HEK293 (cell line): ENCODE measurements around the gene SMIM31.

ENCODE experiments used
- CTCF ChIA-PET: fragments of 350-600 bp; formaldehyde crosslinking; extraction: SDS; loops from one replicate; lab custom pipeline; 2021; ENCODE audit warnings: antibody characterized with exemption; lab: Yijun Ruan, JAX
- POLR2A ChIA-PET: fragments of 300-600 bp; formaldehyde crosslinking; extraction: SDS; loops from one replicate; lab custom pipeline; 2020; ENCODE audit warnings: antibody characterized with exemption, inconsistent platforms; lab: Yijun Ruan, JAX
- H3K27ac ChIP-seq: fragments of 200-500 bp; sonication (Bioruptor generic); 2 replicates; pipeline ENCODE4 v1.5.1; 2014; ENCODE audit warnings: low read depth, low read length, control low read depth, inconsistent platforms; ENCODE audit errors: extremely low read depth
- H3K36me3 ChIP-seq, 2 experiments: fragments of 200-500 bp in 1 of 2; sonication (Bioruptor generic) in 1 of 2; 1 replicate in 1 of 2; 2 replicates in 1 of 2; pipeline ENCODE4 v1.5.1; 2014 to 2017; ENCODE audit warnings: inconsistent platforms in 2 of 2, low read length in 2 of 2; ENCODE audit not compliant: control insufficient read depth in 2 of 2, insufficient read depth in 1 of 2
- H3K4me1 ChIP-seq: fragments of 200-500 bp; sonication (Bioruptor generic); 2 replicates; pipeline ENCODE4 v1.5.1; 2014; ENCODE audit warnings: mild to moderate bottlenecking, low read length, inconsistent platforms; ENCODE audit not compliant: control insufficient read depth, insufficient read depth
- H3K4me3 ChIP-seq: 2 replicates; pipeline ENCODE4 v1.5.1; 2011; ENCODE audit warnings: low read depth, mild to moderate bottlenecking, control low read depth, low read length, moderate library complexity
- H3K9me3 ChIP-seq: fragments of 200-500 bp; sonication (Bioruptor generic); 2 replicates; pipeline ENCODE4 v1.5.1; 2014; ENCODE audit warnings: low read depth, low read length, inconsistent platforms; ENCODE audit not compliant: control insufficient read depth, insufficient read depth
- KLF1 ChIP-seq: fragments of 450-650 bp; formaldehyde crosslinking; IDR thresholded peaks from 2 replicates; pipeline ENCODE4 v1.5.1; 2016; ENCODE audit warnings: missing biosample characterization, missing genetic modification characterization
- OVOL3 ChIP-seq: fragments of 450-650 bp; formaldehyde crosslinking; IDR thresholded peaks from 2 replicates; pipeline ENCODE4 v1.5.1; 2016; ENCODE audit warnings: missing biosample characterization, missing genetic modification characterization
- REPIN1 ChIP-seq: fragments of 450-650 bp; formaldehyde crosslinking; IDR thresholded peaks from 2 replicates; pipeline ENCODE4 v1.5.1; 2017; ENCODE audit warnings: missing biosample characterization, missing genetic modification characterization, low read depth
- WT1 ChIP-seq: fragments of 450-650 bp; formaldehyde crosslinking; IDR thresholded peaks from 2 replicates; pipeline ENCODE4 v1.5.1; 2016; ENCODE audit warnings: missing biosample characterization, missing genetic modification characterization
- ZBTB20 ChIP-seq: fragments of 450-650 bp; formaldehyde crosslinking; IDR thresholded peaks from 2 replicates; pipeline ENCODE4 v1.5.1; 2016; ENCODE audit warnings: missing biosample characterization, missing genetic modification characterization
- ZBTB48 ChIP-seq: fragments of 450-650 bp; formaldehyde crosslinking; IDR thresholded peaks from 2 replicates; pipeline ENCODE4 v1.5.1; 2016; ENCODE audit warnings: missing biosample characterization, missing genetic modification characterization
- ZBTB7A ChIP-seq: fragments of 450-650 bp; formaldehyde crosslinking; IDR thresholded peaks from 2 replicates; pipeline ENCODE4 v1.5.1; 2016; ENCODE audit warnings: low read depth, missing biosample characterization, missing genetic modification characterization
- ZFP3 ChIP-seq: fragments of 450-650 bp; formaldehyde crosslinking; IDR thresholded peaks from 2 replicates; pipeline ENCODE4 v1.5.1; 2016; ENCODE audit warnings: low read depth, missing biosample characterization, missing genetic modification characterization
- ZFP41 ChIP-seq: fragments of 450-650 bp; formaldehyde crosslinking; IDR thresholded peaks from 2 replicates; pipeline ENCODE4 v1.5.1; 2016; ENCODE audit warnings: missing biosample characterization, missing genetic modification characterization, borderline replicate concordance
- ZNF174 ChIP-seq: fragments of 450-650 bp; formaldehyde crosslinking; IDR thresholded peaks from 2 replicates; pipeline ENCODE4 v1.5.0; 2017; ENCODE audit warnings: missing biosample characterization, mild to moderate bottlenecking, missing genetic modification characterization
- ZNF18 ChIP-seq: fragments of 450-650 bp; formaldehyde crosslinking; IDR thresholded peaks from 2 replicates; pipeline ENCODE4 v1.5.1; 2016; ENCODE audit warnings: missing biosample characterization, missing genetic modification characterization
- ZNF19 ChIP-seq: fragments of 450-650 bp; formaldehyde crosslinking; IDR thresholded peaks from 2 replicates; pipeline ENCODE4; 2016; ENCODE audit warnings: missing biosample characterization, missing genetic modification characterization, low read depth
- ZNF223 ChIP-seq: fragments of 450-650 bp; formaldehyde crosslinking; IDR thresholded peaks from 2 replicates; pipeline ENCODE4 v1.5.1; 2016; ENCODE audit warnings: missing biosample characterization, missing genetic modification characterization
- ZNF266 ChIP-seq: fragments of 450-650 bp; formaldehyde crosslinking; IDR thresholded peaks from 2 replicates; pipeline ENCODE4 v1.5.1; 2016; ENCODE audit warnings: missing biosample characterization, missing genetic modification characterization, low read depth
- ZNF311 ChIP-seq: fragments of 450-650 bp; formaldehyde crosslinking; IDR thresholded peaks from 2 replicates; pipeline ENCODE4 v1.5.1; 2017; ENCODE audit warnings: missing biosample characterization, missing genetic modification characterization, borderline replicate concordance
- ZNF350 ChIP-seq: fragments of 450-650 bp; formaldehyde crosslinking; IDR thresholded peaks from 2 replicates; pipeline ENCODE4 v1.5.0; 2017; ENCODE audit warnings: missing biosample characterization, mild to moderate bottlenecking, missing genetic modification characterization
- ZNF416 ChIP-seq: fragments of 450-650 bp; formaldehyde crosslinking; IDR thresholded peaks from 2 replicates; pipeline ENCODE4 v1.5.1; 2016; ENCODE audit warnings: missing biosample characterization, missing genetic modification characterization
- ZNF423 ChIP-seq: fragments of 450-650 bp; formaldehyde crosslinking; IDR thresholded peaks from 2 replicates; pipeline ENCODE4 v1.5.1; 2016; ENCODE audit warnings: missing biosample characterization, missing genetic modification characterization
- ZNF48 ChIP-seq: fragments of 450-650 bp; formaldehyde crosslinking; IDR thresholded peaks from 2 replicates; pipeline ENCODE4 v1.5.1; 2016; ENCODE audit warnings: missing biosample characterization, missing genetic modification characterization
- ZNF544 ChIP-seq: fragments of 450-650 bp; formaldehyde crosslinking; IDR thresholded peaks from 2 replicates; pipeline ENCODE4 v1.5.0; 2017; ENCODE audit warnings: missing biosample characterization, missing genetic modification characterization
- ZNF555 ChIP-seq: fragments of 450-650 bp; formaldehyde crosslinking; conservative IDR thresholded peaks from 2 replicates; pipeline ENCODE4 v1.5.1; 2017; ENCODE audit warnings: missing biosample characterization, mild to moderate bottlenecking, missing genetic modification characterization, inconsistent platforms
- ZNF701 ChIP-seq: fragments of 450-650 bp; formaldehyde crosslinking; IDR thresholded peaks from 2 replicates; pipeline ENCODE4 v1.5.1; 2016; ENCODE audit warnings: missing biosample characterization, missing genetic modification characterization
- ZNF776 ChIP-seq: fragments of 450-650 bp; formaldehyde crosslinking; IDR thresholded peaks from 2 replicates; pipeline ENCODE4 v1.5.0; 2017; ENCODE audit warnings: missing biosample characterization, missing genetic modification characterization, borderline replicate concordance
- ZSCAN16 ChIP-seq: fragments of 450-650 bp; formaldehyde crosslinking; IDR thresholded peaks from 2 replicates; pipeline ENCODE4 v1.5.1; 2016; ENCODE audit warnings: missing biosample characterization, missing genetic modification characterization
- TF ChIP-seq, protein P1 (sequence below): fragments of 450-650 bp; formaldehyde crosslinking; IDR thresholded peaks from 2 replicates; pipeline ENCODE4 v1.5.1; 2016; ENCODE audit warnings: missing biosample characterization, missing genetic modification characterization
- TF ChIP-seq, protein P2 (sequence below): fragments of 450-650 bp; formaldehyde crosslinking; IDR thresholded peaks from 2 replicates; pipeline ENCODE4 v1.5.1; 2017; ENCODE audit warnings: missing biosample characterization, missing genetic modification characterization
- TF ChIP-seq, protein P3 (sequence below): fragments of 450-650 bp; formaldehyde crosslinking; IDR thresholded peaks from 2 replicates; pipeline ENCODE4 v1.5.1; 2017; ENCODE audit warnings: missing biosample characterization, missing genetic modification characterization
- TF ChIP-seq, protein P4 (sequence below): fragments of 450-650 bp; formaldehyde crosslinking; IDR thresholded peaks from 2 replicates; pipeline ENCODE4 v1.5.1; 2016; ENCODE audit warnings: missing biosample characterization, missing genetic modification characterization, borderline replicate concordance

The SMIM31 gene

DNA sequence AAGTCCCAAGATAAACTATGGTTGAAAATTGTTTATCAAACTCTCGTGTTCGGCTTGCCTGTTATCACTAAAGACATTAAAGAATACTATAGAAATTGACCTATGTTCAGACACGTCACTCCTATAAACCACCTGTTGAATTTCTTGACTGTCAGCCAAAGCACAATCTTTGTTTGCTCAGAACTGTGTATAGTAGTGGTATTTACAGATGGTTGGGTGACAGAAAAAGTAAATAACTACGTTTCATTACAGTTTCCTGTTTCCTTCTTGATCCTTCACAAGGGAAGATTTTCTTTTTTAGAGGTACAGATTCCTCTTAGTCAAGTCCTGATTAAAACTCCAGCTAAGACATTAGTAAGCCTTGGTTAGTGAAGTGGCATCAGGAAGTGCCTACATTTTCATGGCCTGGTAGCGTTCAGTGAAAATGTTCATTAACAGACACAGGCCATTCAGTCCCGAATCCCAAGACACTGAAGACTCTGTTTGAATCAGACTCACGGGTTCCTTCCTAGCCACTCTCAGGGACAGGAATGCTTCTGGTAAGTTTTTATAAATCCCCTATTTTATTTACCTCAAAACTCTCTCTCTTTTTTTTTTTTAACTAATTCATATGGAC is at the start of gene SMIM31:
Gene SMIM31, plus strand, starts transcription at position 259 of the 616 bp plus-strand sequence. CDS start 16,313 bp downstream, outside the sequence.
- H3K27ac ChIP-seq = no peak within 1 kb of the TSS
- ChIA-PET CTCF (interaction anchor here (0.7 kb wide), 1 partner anchor 16 kb away, joined by 4 read pairs; no protein-coding TSS in a partner anchor), POLR2A (no interaction called here)
- H3K4me1 ChIP-seq = 0 out of 2 replicates have a peak, but pooled peaks cover 2% of the 10 kb centered on the region
- TF ChIP-seq, protein P1, sequence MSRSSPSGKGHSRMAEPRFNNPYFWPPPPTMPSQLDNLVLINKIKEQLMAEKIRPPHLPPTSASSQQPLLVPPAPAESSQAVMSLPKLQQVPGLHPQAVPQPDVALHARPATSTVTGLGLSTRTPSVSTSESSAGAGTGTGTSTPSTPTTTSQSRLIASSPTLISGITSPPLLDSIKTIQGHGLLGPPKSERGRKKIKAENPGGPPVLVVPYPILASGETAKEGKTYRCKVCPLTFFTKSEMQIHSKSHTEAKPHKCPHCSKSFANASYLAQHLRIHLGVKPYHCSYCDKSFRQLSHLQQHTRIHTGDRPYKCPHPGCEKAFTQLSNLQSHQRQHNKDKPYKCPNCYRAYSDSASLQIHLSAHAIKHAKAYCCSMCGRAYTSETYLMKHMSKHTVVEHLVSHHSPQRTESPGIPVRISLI (tag by site-specific recombination) = no peak
- no peak for TF ChIP-seq ZBTB7A (tag by site-specific recombination)
- TF ChIP-seq ZNF266 = no peak
- TF ChIP-seq ZNF555 (tag by site-specific recombination) = no peak
- TF ChIP-seq ZNF423 = no peak
- TF ChIP-seq ZNF776 (tag by site-specific recombination) = no peak
- TF ChIP-seq ZNF223 = no peak
- no peak for TF ChIP-seq OVOL3 (tag by site-specific recombination)
- no peak for TF ChIP-seq ZFP41
- TF ChIP-seq, protein P2, sequence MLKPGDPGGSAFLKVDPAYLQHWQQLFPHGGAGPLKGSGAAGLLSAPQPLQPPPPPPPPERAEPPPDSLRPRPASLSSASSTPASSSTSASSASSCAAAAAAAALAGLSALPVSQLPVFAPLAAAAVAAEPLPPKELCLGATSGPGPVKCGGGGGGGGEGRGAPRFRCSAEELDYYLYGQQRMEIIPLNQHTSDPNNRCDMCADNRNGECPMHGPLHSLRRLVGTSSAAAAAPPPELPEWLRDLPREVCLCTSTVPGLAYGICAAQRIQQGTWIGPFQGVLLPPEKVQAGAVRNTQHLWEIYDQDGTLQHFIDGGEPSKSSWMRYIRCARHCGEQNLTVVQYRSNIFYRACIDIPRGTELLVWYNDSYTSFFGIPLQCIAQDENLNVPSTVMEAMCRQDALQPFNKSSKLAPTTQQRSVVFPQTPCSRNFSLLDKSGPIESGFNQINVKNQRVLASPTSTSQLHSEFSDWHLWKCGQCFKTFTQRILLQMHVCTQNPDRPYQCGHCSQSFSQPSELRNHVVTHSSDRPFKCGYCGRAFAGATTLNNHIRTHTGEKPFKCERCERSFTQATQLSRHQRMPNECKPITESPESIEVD (tag by site-specific recombination) = no peak
- TF ChIP-seq, protein P3, sequence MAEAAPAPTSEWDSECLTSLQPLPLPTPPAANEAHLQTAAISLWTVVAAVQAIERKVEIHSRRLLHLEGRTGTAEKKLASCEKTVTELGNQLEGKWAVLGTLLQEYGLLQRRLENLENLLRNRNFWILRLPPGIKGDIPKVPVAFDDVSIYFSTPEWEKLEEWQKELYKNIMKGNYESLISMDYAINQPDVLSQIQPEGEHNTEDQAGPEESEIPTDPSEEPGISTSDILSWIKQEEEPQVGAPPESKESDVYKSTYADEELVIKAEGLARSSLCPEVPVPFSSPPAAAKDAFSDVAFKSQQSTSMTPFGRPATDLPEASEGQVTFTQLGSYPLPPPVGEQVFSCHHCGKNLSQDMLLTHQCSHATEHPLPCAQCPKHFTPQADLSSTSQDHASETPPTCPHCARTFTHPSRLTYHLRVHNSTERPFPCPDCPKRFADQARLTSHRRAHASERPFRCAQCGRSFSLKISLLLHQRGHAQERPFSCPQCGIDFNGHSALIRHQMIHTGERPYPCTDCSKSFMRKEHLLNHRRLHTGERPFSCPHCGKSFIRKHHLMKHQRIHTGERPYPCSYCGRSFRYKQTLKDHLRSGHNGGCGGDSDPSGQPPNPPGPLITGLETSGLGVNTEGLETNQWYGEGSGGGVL (tag by site-specific recombination) = no peak
- TF ChIP-seq WT1 = no peak
- TF ChIP-seq ZFP3 (tag by site-specific recombination) = no peak
- TF ChIP-seq ZNF174 = no peak
- no peak for TF ChIP-seq ZNF48
- no peak for TF ChIP-seq ZNF19
- TF ChIP-seq ZNF350 (tag by site-specific recombination) = no peak
- H3K4me3 ChIP-seq = no peak within 1 kb of the TSS
- no peaks in the 10 kb centered on the region for H3K36me3 ChIP-seq
- H3K9me3 ChIP-seq = no peaks in the 10 kb centered on the region

GRCh38 chr4:164706675-164707074 is 47.3 kb upstream of the SMIM31 start:
- no peaks in the 10 kb centered on the region for H3K9me3 ChIP-seq
- CTCF ChIA-PET = interaction anchor here (0.7 kb wide), 1 partner anchor 230 kb away, joined by 3 read pairs; no protein-coding TSS in a partner anchor
- H3K4me3 ChIP-seq = no peak overlapping the region
- no peaks in the 10 kb centered on the region for H3K4me1 ChIP-seq
- no peaks in the 10 kb centered on the region for H3K36me3 ChIP-seq
- H3K27ac ChIP-seq = no peak overlapping the region
- POLR2A ChIA-PET = no interaction called here
- TF ChIP-seq ZNF701 (no peak), ZNF18 (tag by site-specific recombination) (no peak), KLF1 (tag by site-specific recombination) (no peak), ZNF223 (no peak), ZBTB20 (tag by site-specific recombination) (no peak), ZNF311 (no peak), ZSCAN16 (tag by site-specific recombination) (no peak), ZNF544 (tag by site-specific recombination) (no peak), REPIN1 (tag by site-specific recombination) (no peak), ZNF416 (no peak), ZBTB48 (tag by site-specific recombination) (no peak)
- TF ChIP-seq, protein P4, sequence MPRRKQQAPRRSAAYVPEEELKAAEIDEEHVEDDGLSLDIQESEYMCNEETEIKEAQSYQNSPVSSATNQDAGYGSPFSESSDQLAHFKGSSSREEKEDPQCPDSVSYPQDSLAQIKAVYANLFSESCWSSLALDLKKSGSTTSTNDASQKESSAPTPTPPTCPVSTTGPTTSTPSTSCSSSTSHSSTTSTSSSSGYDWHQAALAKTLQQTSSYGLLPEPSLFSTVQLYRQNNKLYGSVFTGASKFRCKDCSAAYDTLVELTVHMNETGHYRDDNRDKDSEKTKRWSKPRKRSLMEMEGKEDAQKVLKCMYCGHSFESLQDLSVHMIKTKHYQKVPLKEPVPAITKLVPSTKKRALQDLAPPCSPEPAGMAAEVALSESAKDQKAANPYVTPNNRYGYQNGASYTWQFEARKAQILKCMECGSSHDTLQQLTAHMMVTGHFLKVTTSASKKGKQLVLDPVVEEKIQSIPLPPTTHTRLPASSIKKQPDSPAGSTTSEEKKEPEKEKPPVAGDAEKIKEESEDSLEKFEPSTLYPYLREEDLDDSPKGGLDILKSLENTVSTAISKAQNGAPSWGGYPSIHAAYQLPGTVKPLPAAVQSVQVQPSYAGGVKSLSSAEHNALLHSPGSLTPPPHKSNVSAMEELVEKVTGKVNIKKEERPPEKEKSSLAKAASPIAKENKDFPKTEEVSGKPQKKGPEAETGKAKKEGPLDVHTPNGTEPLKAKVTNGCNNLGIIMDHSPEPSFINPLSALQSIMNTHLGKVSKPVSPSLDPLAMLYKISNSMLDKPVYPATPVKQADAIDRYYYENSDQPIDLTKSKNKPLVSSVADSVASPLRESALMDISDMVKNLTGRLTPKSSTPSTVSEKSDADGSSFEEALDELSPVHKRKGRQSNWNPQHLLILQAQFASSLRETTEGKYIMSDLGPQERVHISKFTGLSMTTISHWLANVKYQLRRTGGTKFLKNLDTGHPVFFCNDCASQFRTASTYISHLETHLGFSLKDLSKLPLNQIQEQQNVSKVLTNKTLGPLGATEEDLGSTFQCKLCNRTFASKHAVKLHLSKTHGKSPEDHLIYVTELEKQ = no peak
